K562 (cell line): ENCODE data around the gene MBOAT1. TPM values are rescaled to one million over a fixed set of nuclear protein-coding genes. Genes with fewer than 3 reads are reported as not detected.

Experiments used
- ARID1B ChIP-seq: fragments of 450-650 bp; IDR thresholded peaks from 2 replicates; pipeline ENCODE4 v1.6.1; 2016; ENCODE audit warnings: antibody characterized with exemption, mild to moderate bottlenecking, inconsistent platforms
- ARNT ChIP-seq, 2 experiments: fragments of 450-650 bp; IDR thresholded peaks; 2 replicates each; pipeline ENCODE4 v1.6.1; 2016; ENCODE audit warnings: mild to moderate bottlenecking in 1 of 2
- BCLAF1 ChIP-seq, 2 experiments: fragments of 450-650 bp in 1 of 2; IDR thresholded peaks; 2 replicates each; pipeline ENCODE4 v1.6.1; 2011 to 2017; ENCODE audit warnings: low read depth in 2 of 2, antibody characterized with exemption in 1 of 2, borderline replicate concordance in 1 of 2, low read length in 1 of 2, mild to moderate bottlenecking in 1 of 2, mixed read lengths in 1 of 2; ENCODE audit not compliant: control insufficient read depth in 1 of 2
- CREB1 ChIP-seq, 2 experiments: sonication (generic) in 1 of 2; formaldehyde crosslinking in 1 of 2; IDR thresholded peaks; 2 replicates each; pipeline versions ENCODE4 v1.6.1 to v1.8.0; 2012 to 2022; ENCODE audit warnings: inconsistent platforms in 1 of 2, mild to moderate bottlenecking in 1 of 2, missing genetic modification reagents in 1 of 2, moderate library complexity in 1 of 2
- ELF1 ChIP-seq: fragments of 200-800 bp; sonication (Bioruptor generic); IDR thresholded peaks from 2 replicates; pipeline ENCODE4 v1.6.1; 2016; ENCODE audit warnings: missing genetic modification characterization, missing compliant biosample characterization
- ERF ChIP-seq: fragments of 450-650 bp; formaldehyde crosslinking; IDR thresholded peaks from 2 replicates; pipeline ENCODE4 v1.4.0; 2020; ENCODE audit warnings: mild to moderate bottlenecking, mixed read lengths
- ESRRB ChIP-seq: fragments of 250-450 bp; sonication (Bioruptor Pico); IDR thresholded peaks from 2 replicates; pipeline ENCODE4 v1.5.0; 2020; ENCODE audit warnings: mild to moderate bottlenecking, moderate library complexity, borderline replicate concordance
- FOXK2 ChIP-seq, 2 experiments: fragments of 450-650 bp; IDR thresholded peaks in 1 of 2; conservative IDR thresholded peaks in 1 of 2; 2 replicates each; pipeline ENCODE4 v1.6.1; 2016; ENCODE audit warnings: low read depth in 2 of 2, mild to moderate bottlenecking in 1 of 2
- MAX ChIP-seq: sonication (generic); formaldehyde crosslinking; IDR thresholded peaks from 2 replicates; pipeline ENCODE4 v1.9.0; 2022; ENCODE audit warnings: mild to moderate bottlenecking, missing genetic modification reagents
- RREB1 ChIP-seq: fragments of 250-450 bp; sonication (Bioruptor Pico); IDR thresholded peaks from 2 replicates; pipeline ENCODE4 v1.4.0; 2020
- SNRNP70 ChIP-seq: fragments of 200-400 bp; formaldehyde crosslinking; optimal IDR thresholded peaks from 2 replicates; pipeline ENCODE3; 2017; ENCODE audit warnings: low read depth, low read length
- ZC3H4 ChIP-seq: sonication (generic); formaldehyde crosslinking; IDR thresholded peaks from 2 replicates; pipeline ENCODE4 v1.9.0; 2021; ENCODE audit warnings: missing genetic modification reagents, borderline replicate concordance
- ZFP91 ChIP-seq: sonication (generic); formaldehyde crosslinking; IDR thresholded peaks from 2 replicates; pipeline ENCODE4 v1.8.0; 2022; ENCODE audit warnings: mild to moderate bottlenecking, missing genetic modification reagents
- ZNF780A ChIP-seq: fragments of 250-450 bp; sonication (Bioruptor Pico); IDR thresholded peaks from 2 replicates; pipeline ENCODE4 v1.5.0; 2021; ENCODE audit warnings: mild to moderate bottlenecking
- polyA plus RNA-seq, 8 experiments: library from polyadenylated mRNA; depleted of rRNA in 4 of 8; stranded (reverse) in 5 of 8; unstranded in 3 of 8; fragments of >200 nt; fragmentation: Nextera tagmentation in 2 of 8; fragmentation: Illumina TruSeq in 1 of 8; extraction: Ambion mirVana in 2 of 8; extraction: Trizol in 1 of 8; gene quantifications; 2 replicates each; pipeline versions ENCODE4 v1.2.1 to v1.2.3, GENCODE V29; 2011 to 2014; ENCODE audit warnings: inconsistent platforms in 1 of 8, missing spikeins in 1 of 8
- total RNA-seq, 7 experiments: library from RNA; depleted of rRNA in 6 of 7; stranded (reverse); fragments of >200 nt in 6 of 7; fragmentation: Illumina TruSeq in 2 of 7; extraction: Trizol in 2 of 7; gene quantifications; 2 replicates each; pipeline versions ENCODE4 v1.2.1 to v1.2.3, GENCODE V29; 2011 to 2021; ENCODE audit warnings: low replicate concordance in 1 of 7

MBOAT1 gene
- total and polyA plus RNA-seq, 9 of the 15 experiments (the other 6 are each of a cell fraction or from before 2014, with no cell fraction given): 0.13 to 16.5 (median 10.3) TPM

GRCh38 chr6:20241102-20241501 lies 28.8 kb upstream of the MBOAT1 start (continued):
- TF ChIP-seq CREB1 (IDR thresholded peaks at IDR 0.05): no peak
- TF ChIP-seq CREB1 (CRISPR knock-in tag; IDR thresholded peaks at IDR 0.05): no peak
- TF ChIP-seq ELF1 (tag): no peak
- no peak for TF ChIP-seq BCLAF1 (IDR thresholded peaks at IDR 0.05; ENCODE audit: borderline replicate concordance in 1 of 2, control insufficient read depth in 1 of 2, low read depth in 2 of 2, low read length in 1 of 2)
- TF ChIP-seq ZFP91: no peak
- no peak for TF ChIP-seq FOXK2 (conservative IDR thresholded peaks at IDR 0.05 in 1 of 2, IDR thresholded peaks at IDR 0.05 in 1 of 2; ENCODE audit: low read depth in 2 of 2)
- TF ChIP-seq ESRRB (CRISPR knock-in tag): no peak
- no peak for TF ChIP-seq ARID1B
- no peak for TF ChIP-seq ARNT (IDR thresholded peaks at IDR 0.05)
- no peak for TF ChIP-seq ERF (CRISPR knock-in tag)
- no peak for TF ChIP-seq ZNF780A (CRISPR knock-in tag)
- TF ChIP-seq RREB1: no peak
- no peak for TF ChIP-seq MAX (CRISPR knock-in tag)
- TF ChIP-seq ZC3H4 (CRISPR knock-in tag): no peak
- no peak for TF ChIP-seq SNRNP70
